ENCODE measurements around the gene CYLD. TPM values are rescaled to one million over a fixed set of nuclear protein-coding genes. Genes with fewer than 3 reads are reported as not detected.

Gene CYLD
- total RNA-seq, 1 experiment from 2014 or later = 12.5 TPM

GRCh38 chr16:50724306-50724705, 17.6 kb upstream of the CYLD start:
- Histone ChIP-seq H3K14ac (ENCODE audit: insufficient read depth, low read length) (no peak overlapping the region), H3K79me1 (ENCODE audit: insufficient read depth, low read depth, low read length, poor library complexity, severe bottlenecking) (no peaks in the 10 kb centered on the region), H3K56ac (ENCODE audit: insufficient read length, low read depth, low read length) (no peak overlapping the region), H2BK5ac (ENCODE audit: insufficient read length, low read length) (no peak overlapping the region), H4K8ac (replicated peaks; ENCODE audit: insufficient read length, low read depth, low read length) (no peak overlapping the region), H3K4me1 (ENCODE audit: insufficient read depth, low read length) (no peaks in the 10 kb centered on the region), H4K91ac (ENCODE audit: insufficient read length, low read depth, low read length) (no peak overlapping the region), H4K5ac (ENCODE audit: insufficient read length, low read depth, low read length) (no peak overlapping the region), H3K4ac (ENCODE audit: low read depth, low read length) (no peak overlapping the region), H2BK120ac (ENCODE audit: low read depth, low read length, poor library complexity, severe bottlenecking) (no peak overlapping the region), H3T11ph (ENCODE audit: low read length) (no peak overlapping the region), H3K23me2 (ENCODE audit: insufficient read length, low read depth, low read length, poor library complexity, severe bottlenecking) (no peaks in the 10 kb centered on the region), H2BK20ac (ENCODE audit: low read depth, low read length, poor library complexity, severe bottlenecking) (no peak overlapping the region), H3K23ac (ENCODE audit: insufficient read length, low read depth, low read length) (no peak overlapping the region), H4K20me1 (ENCODE audit: control insufficient read depth, insufficient read depth, insufficient read length) (no peaks in the 10 kb centered on the region), H2AFZ (ENCODE audit: low read length) (no peak overlapping the region), H3K9me3 (ENCODE audit: control insufficient read depth, low read depth, low read length) (peaks cover 4% of the 10 kb centered on the region), H2BK15ac (ENCODE audit: low read depth, low read length) (no peak overlapping the region), H3K27ac (ENCODE audit: insufficient read length, low read depth, low read length) (no peak overlapping the region), H2AK5ac (ENCODE audit: insufficient read length, low read length) (no peak overlapping the region), H3K4me2 (ENCODE audit: insufficient read depth, insufficient read length, low read length) (no peak overlapping the region), H3K27me3 (ENCODE audit: insufficient read depth, low read length) (no peaks in the 10 kb centered on the region), H3K18ac (ENCODE audit: insufficient read length, low read depth, low read length) (no peak overlapping the region), H3K79me2 (ENCODE audit: insufficient read depth, low read length) (no peaks in the 10 kb centered on the region), H2BK12ac (ENCODE audit: insufficient read length, low read depth, low read length) (no peak overlapping the region), H3K9ac (ENCODE audit: extremely low read depth, insufficient read length, low read length) (no peak overlapping the region)
- DNase-seq = no peak
- peaks cover 0 to 4% of the 10 kb centered on the region in 2 experiments; a peak in 2 of 5 replicates for H3K9me3 Mint-ChIP-seq
- H3K36me3 Mint-ChIP-seq (ENCODE audit: insufficient read depth in 1 of 3, low read depth in 3 of 3) = no peaks in the 10 kb centered on the region
- peaks cover 3% of the 10 kb centered on the region; the same call in 1 of the 2 replicates for H3K27me3 Mint-ChIP-seq (ENCODE audit: low read depth)
- H3K4me3 Mint-ChIP-seq = no peak overlapping the region
- H3K4me1 Mint-ChIP-seq = peaks cover 5% of the 10 kb centered on the region in 2 experiments
- no peak for TF ChIP-seq CTCF (conservative IDR thresholded peaks at IDR 0.05)
- no peak overlapping the region for H3K27ac Mint-ChIP-seq

Measured in H9 (cell line).